HG03025 (cell line): Measurements from ENCODE around the gene CACNA2D4.

ENCODE experiments used
- ATAC-seq: cut with Tn5 transposase; IDR thresholded peaks from one replicate; pipeline ENCODE4 v1.9.1; 2021; ENCODE audit warnings: mild to moderate bottlenecking, moderate library complexity; ENCODE audit not compliant: unreplicated experiment, low FRiP score

Gene CACNA2D4

GRCh38 chr12:1807087-1807860, 111.2 kb downstream of the CACNA2D4 start:
- ATAC-seq, result no peak

GRCh38 chr12:1806301-1807086, 112.0 kb downstream of the CACNA2D4 start:
- ATAC-seq, result no peak

- no peak for ATAC-seq
These were observed 112.9 kb downstream of the CACNA2D4 start for GRCh38 chr12:1805441-1806081.

- ATAC-seq, result peak; percentile 68
These were observed 113.7 kb downstream of the CACNA2D4 start for GRCh38 chr12:1804545-1805332.

- no peak for ATAC-seq
These were observed 114.7 kb downstream of the CACNA2D4 start for GRCh38 chr12:1803736-1804135.

- no peak for ATAC-seq
These were observed 117.0 kb downstream of the CACNA2D4 start for GRCh38 chr12:1801303-1801975.

GRCh38 chr12:1800401-1801302, 117.8 kb downstream of the CACNA2D4 start:
- ATAC-seq, result no peak

GRCh38 chr12:1799882-1800400, 118.5 kb downstream of the CACNA2D4 start:
- ATAC-seq, result no peak

- ATAC-seq, result no peak
These were observed 119.2 kb downstream of the CACNA2D4 start for GRCh38 chr12:1799051-1799881.

- ATAC-seq, result no peak
These were observed 119.8 kb downstream of the CACNA2D4 start for GRCh38 chr12:1798641-1799020.

- no peak for ATAC-seq
These were observed 120.3 kb downstream of the CACNA2D4 start for GRCh38 chr12:1797991-1798640.

GRCh38 chr12:1797011-1797901, 121.2 kb downstream of the CACNA2D4 start:
- no peak for ATAC-seq

- peak; percentile 18 for ATAC-seq
These were observed 121.9 kb downstream of the CACNA2D4 start for GRCh38 chr12:1796515-1797010.

GRCh38 chr12:1795785-1796514, 122.5 kb downstream of the CACNA2D4 start:
- peak; percentile 88 for ATAC-seq

GRCh38 chr12:1795221-1795784, 123.1 kb downstream of the CACNA2D4 start:
- ATAC-seq, result no peak
